ENCODE data around the gene SEMA3C. TPM values are rescaled to one million over a fixed set of nuclear protein-coding genes. Genes with fewer than 3 reads are reported as not detected.

Gene SEMA3C
- total and polyA plus RNA-seq, 2 experiments from 2014 or later = 34.8 to 134 TPM

DNA sequence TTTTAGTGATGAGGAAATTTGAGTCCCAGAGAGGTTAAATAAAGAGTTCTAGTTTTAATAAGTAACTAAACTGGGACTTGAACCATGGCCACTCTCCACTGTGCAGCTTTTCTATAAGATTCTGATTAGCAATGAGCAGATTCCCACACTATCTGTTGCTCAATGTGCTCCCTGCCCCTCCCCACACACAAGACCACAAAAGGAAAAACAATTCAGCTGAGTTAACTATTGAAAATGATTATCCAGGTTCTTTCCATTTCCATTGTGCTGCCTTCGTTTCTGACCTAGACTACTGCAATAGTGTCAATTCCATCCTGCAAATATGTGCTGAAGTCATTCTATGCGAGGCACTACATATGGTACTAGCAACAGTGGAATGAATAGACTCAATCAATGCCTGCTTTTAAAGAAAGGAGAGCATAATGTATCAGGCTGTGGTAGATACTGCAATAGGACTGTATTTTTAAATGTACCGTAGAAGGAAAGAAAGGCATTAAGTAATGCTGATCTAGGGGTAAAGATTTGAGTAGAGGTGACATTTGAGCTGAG is 97.0 kb downstream of the SEMA3C start:
- no peak overlapping the region for H3K4me3 ChIP-seq
- no peaks in the 10 kb centered on the region for H3K9me2 ChIP-seq (replicated peaks; ENCODE audit: insufficient read depth)
- H3K27ac ChIP-seq = peak overlapping the region; percentile 15
- no peaks in the 10 kb centered on the region for H3K9me3 ChIP-seq (ENCODE audit: low read depth)
- H3K36me3 ChIP-seq (replicated peaks; ENCODE audit: insufficient read depth, low read depth) = peaks cover 7% of the 10 kb centered on the region
- WGBS (ENCODE audit: low lambda C conversion rate, missing lambda C conversion rate) = 72% methylated on average over 3 of the region's 3 CpGs
- H2AFZ ChIP-seq = no peak overlapping the region
- no peaks in the 10 kb centered on the region for H3K27me3 ChIP-seq
- no peaks in the 10 kb centered on the region for H4K20me1 ChIP-seq (ENCODE audit: insufficient read depth, poor library complexity, severe bottlenecking)
- TF ChIP-seq CTCF (IDR thresholded peaks at IDR 0.05; ENCODE audit: poor library complexity) = no peak
- TF ChIP-seq EZH2 (IDR thresholded peaks at IDR 0.05; ENCODE audit: borderline replicate concordance) = no peak
- TF ChIP-seq EZH2phosphoT487 (IDR thresholded peaks at IDR 0.05; ENCODE audit: low read depth, severe bottlenecking, unreplicated experiment) = no peak
- peak overlapping the region; percentile 6 for H3K4me2 ChIP-seq
- peak; percentile 10 for DNase-seq (ENCODE audit: low spot score)
- no peaks in the 10 kb centered on the region for H3K79me2 ChIP-seq
- H3K4me1 ChIP-seq (ENCODE audit: insufficient read depth) = peaks cover 10% of the 10 kb centered on the region

- no peak overlapping the region for H2AFZ ChIP-seq
- peaks cover 10% of the 10 kb centered on the region for H3K4me1 ChIP-seq (ENCODE audit: insufficient read depth)
- H4K20me1 ChIP-seq (ENCODE audit: insufficient read depth, poor library complexity, severe bottlenecking) = no peaks in the 10 kb centered on the region
- H3K27me3 ChIP-seq = no peaks in the 10 kb centered on the region
- H3K4me3 ChIP-seq = no peak overlapping the region
- H3K4me2 ChIP-seq = no peak overlapping the region
- no peak for TF ChIP-seq EZH2phosphoT487 (IDR thresholded peaks at IDR 0.05; ENCODE audit: low read depth, severe bottlenecking, unreplicated experiment)
- no peak for TF ChIP-seq EZH2 (IDR thresholded peaks at IDR 0.05; ENCODE audit: borderline replicate concordance)
- no peak for TF ChIP-seq CTCF (IDR thresholded peaks at IDR 0.05; ENCODE audit: poor library complexity)
- no peak overlapping the region for H3K27ac ChIP-seq
- peaks cover 3% of the 10 kb centered on the region for H3K79me2 ChIP-seq
- H3K9me2 ChIP-seq (replicated peaks; ENCODE audit: insufficient read depth) = no peaks in the 10 kb centered on the region
- no peaks in the 10 kb centered on the region for H3K9me3 ChIP-seq (ENCODE audit: low read depth)
- no peak for DNase-seq (ENCODE audit: low spot score)
- no peaks in the 10 kb centered on the region for H3K36me3 ChIP-seq (replicated peaks; ENCODE audit: insufficient read depth, low read depth)
Observed at GRCh38 chr7:80819503-80819902, 99.3 kb downstream of the SEMA3C start.

DNA sequence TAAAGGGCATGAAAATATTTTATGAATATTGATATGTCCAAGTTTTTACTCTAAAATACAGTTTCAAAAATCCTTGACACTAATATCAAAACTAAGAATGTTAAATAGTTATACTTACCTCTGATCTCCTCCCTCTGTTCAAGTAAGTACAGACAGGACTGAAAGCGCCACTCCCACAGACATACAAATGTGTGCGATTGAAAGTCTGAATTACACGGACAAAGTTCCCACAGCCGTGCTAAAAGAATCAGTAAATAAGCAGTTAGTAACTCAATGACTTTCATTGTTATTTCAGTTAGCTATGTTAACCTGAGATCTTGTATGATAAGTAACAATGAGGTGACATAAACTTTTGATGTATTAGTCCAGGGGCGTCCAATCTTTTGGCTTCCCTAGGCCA is 100.7 kb downstream of the SEMA3C start:
- H4K20me1 ChIP-seq (ENCODE audit: insufficient read depth, poor library complexity, severe bottlenecking) = no peaks in the 10 kb centered on the region
- H3K9me3 ChIP-seq (ENCODE audit: low read depth) = no peaks in the 10 kb centered on the region
- H3K4me3 ChIP-seq = no peak overlapping the region
- TF ChIP-seq EZH2 (IDR thresholded peaks at IDR 0.05; ENCODE audit: borderline replicate concordance) = no peak
- no peak for TF ChIP-seq CTCF (IDR thresholded peaks at IDR 0.05; ENCODE audit: poor library complexity)
- TF ChIP-seq EZH2phosphoT487 (IDR thresholded peaks at IDR 0.05; ENCODE audit: low read depth, severe bottlenecking, unreplicated experiment) = no peak
- H3K9me2 ChIP-seq (replicated peaks; ENCODE audit: insufficient read depth) = no peaks in the 10 kb centered on the region
- H3K79me2 ChIP-seq = peaks cover 3% of the 10 kb centered on the region
- DNase-seq (ENCODE audit: low spot score) = no peak
- H2AFZ ChIP-seq = no peak overlapping the region
- H3K27ac ChIP-seq = peak overlapping the region; percentile 24
- H3K4me2 ChIP-seq = peak overlapping the region; percentile 13
- WGBS (ENCODE audit: low lambda C conversion rate, missing lambda C conversion rate) = 68% methylated on average over 5 of the region's 5 CpGs
- peaks cover 10% of the 10 kb centered on the region for H3K4me1 ChIP-seq (ENCODE audit: insufficient read depth)
- no peaks in the 10 kb centered on the region for H3K36me3 ChIP-seq (replicated peaks; ENCODE audit: insufficient read depth, low read depth)
- no peaks in the 10 kb centered on the region for H3K27me3 ChIP-seq

GRCh38 chr7:80816806-80817205 is 102.0 kb downstream of the SEMA3C start:
- TF ChIP-seq EZH2 (IDR thresholded peaks at IDR 0.05; ENCODE audit: borderline replicate concordance) (no peak), EZH2phosphoT487 (IDR thresholded peaks at IDR 0.05; ENCODE audit: low read depth, severe bottlenecking, unreplicated experiment) (no peak), CTCF (IDR thresholded peaks at IDR 0.05; ENCODE audit: poor library complexity) (no peak)
- no peak overlapping the region for H3K4me2 ChIP-seq
- no peaks in the 10 kb centered on the region for H4K20me1 ChIP-seq (ENCODE audit: insufficient read depth, poor library complexity, severe bottlenecking)
- H3K4me1 ChIP-seq (ENCODE audit: insufficient read depth) = no peaks in the 10 kb centered on the region
- H3K27ac ChIP-seq = no peak overlapping the region
- no peaks in the 10 kb centered on the region for H3K27me3 ChIP-seq
- H3K79me2 ChIP-seq = peaks cover 3% of the 10 kb centered on the region
- H3K36me3 ChIP-seq (replicated peaks; ENCODE audit: insufficient read depth, low read depth) = no peaks in the 10 kb centered on the region
- DNase-seq (ENCODE audit: low spot score) = no peak
- no peak overlapping the region for H3K4me3 ChIP-seq
- H3K9me3 ChIP-seq (ENCODE audit: low read depth) = no peaks in the 10 kb centered on the region
- WGBS (ENCODE audit: low lambda C conversion rate, missing lambda C conversion rate) = 63% methylated on average over 2 of the region's 2 CpGs
- H3K9me2 ChIP-seq (replicated peaks; ENCODE audit: insufficient read depth) = no peaks in the 10 kb centered on the region
- H2AFZ ChIP-seq = no peak overlapping the region
